SK-N-SH treated with all-trans-retinoic acid at 6 μM for 48 hours (cell line): ENCODE measurements around the gene ASCL4.

Experiments
- ATAC-seq: fragments of 200-7000 bp; cut with Tn5 transposase; 3 replicates; pipeline ENCODE4 v1.9.1; 2020; ENCODE audit warnings: mild to moderate bottlenecking, moderate library complexity
- ARNTL ChIP-seq: fragments of 450-650 bp; formaldehyde crosslinking; IDR thresholded peaks from 2 replicates; pipeline ENCODE4 v1.5.0; 2020; ENCODE audit warnings: low read depth, mild to moderate bottlenecking, moderate library complexity, borderline replicate concordance
- BACH2 ChIP-seq: fragments of 250-450 bp; sonication (Bioruptor Pico); IDR thresholded peaks from 2 replicates; pipeline ENCODE4 v1.9.0; 2021; ENCODE audit warnings: mild to moderate bottlenecking, borderline replicate concordance
- CSDC2 ChIP-seq: fragments of 250-450 bp; sonication (Bioruptor Pico); IDR thresholded peaks from 2 replicates; pipeline ENCODE4 v1.5.0; 2020; ENCODE audit warnings: mild to moderate bottlenecking, moderate library complexity
- ESRRG ChIP-seq: fragments of 250-450 bp; sonication (Bioruptor Pico); IDR thresholded peaks from 2 replicates; pipeline ENCODE4 v1.6.1; 2021; ENCODE audit warnings: mild to moderate bottlenecking
- GLIS3 ChIP-seq: fragments of 250-450 bp; sonication (Bioruptor Pico); IDR thresholded peaks from 2 replicates; pipeline ENCODE4 v1.5.0; 2020; ENCODE audit warnings: mild to moderate bottlenecking, moderate library complexity
- ISL1 ChIP-seq: fragments of 250-450 bp; sonication (Bioruptor Pico); IDR thresholded peaks from 2 replicates; pipeline ENCODE4 v2.1.2; 2022; ENCODE audit warnings: mild to moderate bottlenecking, moderate library complexity
- OSR1 ChIP-seq: fragments of 250-450 bp; sonication (Bioruptor Pico); IDR thresholded peaks from 2 replicates; pipeline ENCODE4 v1.8.0; 2022; ENCODE audit warnings: moderate library complexity, mild to moderate bottlenecking, inconsistent platforms
- POU6F1 ChIP-seq: fragments of 250-450 bp; sonication (Bioruptor Pico); IDR thresholded peaks from 2 replicates; pipeline ENCODE4 v1.8.0; 2021; ENCODE audit warnings: low read depth, mild to moderate bottlenecking, moderate library complexity, borderline replicate concordance
- PPARA ChIP-seq: fragments of 250-450 bp; sonication (Bioruptor Pico); IDR thresholded peaks from 2 replicates; pipeline ENCODE4 v1.5.0; 2020; ENCODE audit warnings: mild to moderate bottlenecking, borderline replicate concordance
- RARB ChIP-seq: fragments of 250-450 bp; sonication (Bioruptor Pico); IDR thresholded peaks from 2 replicates; pipeline ENCODE4 v1.8.0; 2021; ENCODE audit warnings: mild to moderate bottlenecking, moderate library complexity
- SNAI2 ChIP-seq: fragments of 250-450 bp; sonication (Bioruptor Pico); IDR thresholded peaks from 2 replicates; pipeline ENCODE4 v1.5.0; 2020; ENCODE audit warnings: mild to moderate bottlenecking, moderate library complexity
- TCF4 ChIP-seq: fragments of 250-450 bp; sonication (Bioruptor Pico); IDR thresholded peaks from 2 replicates; pipeline ENCODE4 v1.8.0; 2021; ENCODE audit warnings: mild to moderate bottlenecking, moderate library complexity, borderline replicate concordance
- TOX ChIP-seq: fragments of 250-450 bp; sonication (Bioruptor Pico); IDR thresholded peaks from 2 replicates; pipeline ENCODE4 v1.8.0; 2021; ENCODE audit warnings: mild to moderate bottlenecking, moderate library complexity, borderline replicate concordance
- TSHZ2 ChIP-seq: fragments of 250-450 bp; sonication (Bioruptor Pico); IDR thresholded peaks from 2 replicates; pipeline ENCODE4 v1.5.0; 2020; ENCODE audit warnings: mild to moderate bottlenecking, moderate library complexity
- ZC3H10 ChIP-seq: fragments of 250-450 bp; sonication (Bioruptor Pico); IDR thresholded peaks from 2 replicates; pipeline ENCODE4 v1.5.1; 2021; ENCODE audit warnings: mild to moderate bottlenecking, moderate library complexity
- ZNF565 ChIP-seq: fragments of 450-650 bp; formaldehyde crosslinking; conservative IDR thresholded peaks from 2 replicates; pipeline ENCODE4 v1.5.0; 2020; ENCODE audit warnings: low read depth, mild to moderate bottlenecking, moderate library complexity
- ZNF70 ChIP-seq: fragments of 450-650 bp; formaldehyde crosslinking; IDR thresholded peaks from 2 replicates; pipeline ENCODE4 v1.5.0; 2020; ENCODE audit warnings: mild to moderate bottlenecking, moderate library complexity
- TF ChIP-seq, protein P1 (sequence below): fragments of 250-450 bp; sonication (Bioruptor Pico); IDR thresholded peaks from 2 replicates; pipeline ENCODE4 v1.5.1; 2020; ENCODE audit warnings: low read depth, mild to moderate bottlenecking, moderate library complexity
- TF ChIP-seq, protein P2 (sequence below): fragments of 250-450 bp; sonication (Bioruptor Pico); IDR thresholded peaks from 2 replicates; pipeline ENCODE4 v1.8.0; 2020; ENCODE audit warnings: mild to moderate bottlenecking, moderate library complexity, borderline replicate concordance
- TF ChIP-seq, protein P3 (sequence below): fragments of 250-450 bp; sonication (Bioruptor Pico); IDR thresholded peaks from 2 replicates; pipeline ENCODE4 v1.5.1; 2021; ENCODE audit warnings: mild to moderate bottlenecking, moderate library complexity

Gene ASCL4

DNA sequence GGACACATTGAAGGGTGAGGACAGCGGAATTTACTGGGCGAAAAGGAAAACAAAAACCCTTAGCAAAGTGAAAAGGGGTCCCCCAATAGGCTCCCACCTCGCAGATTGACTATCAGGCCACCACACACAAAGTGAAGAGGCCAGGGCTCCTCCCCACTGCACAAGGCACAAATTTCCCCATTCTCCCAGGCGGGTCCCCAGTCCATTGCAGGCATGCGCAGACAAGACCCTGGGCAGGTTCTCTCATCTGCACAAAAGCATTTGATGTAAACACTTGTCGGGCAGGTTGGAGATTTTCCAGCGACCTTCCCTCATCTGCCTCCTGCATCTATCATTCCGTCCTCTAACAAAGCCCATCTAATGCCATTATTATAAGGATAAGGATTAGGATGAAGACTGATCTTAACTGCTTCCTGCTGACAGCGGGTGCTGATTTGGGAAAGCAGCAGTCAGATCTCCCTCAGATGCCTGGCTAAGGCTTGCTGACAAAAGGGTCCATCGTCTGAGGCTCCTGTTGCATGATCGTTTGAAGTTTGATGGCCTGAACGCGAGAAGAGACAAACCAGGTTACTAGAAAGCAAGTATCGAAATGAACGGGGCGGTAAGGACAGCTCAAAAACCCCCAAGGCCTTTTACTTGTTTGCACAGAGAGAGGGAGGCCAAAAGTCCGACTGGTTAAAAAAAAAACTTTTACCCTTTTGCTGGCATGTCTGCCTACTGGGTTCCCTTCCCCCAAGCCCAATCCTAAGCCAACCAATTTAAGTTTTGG, 14.4 kb downstream of the ASCL4 start:
- TF ChIP-seq, protein P1, sequence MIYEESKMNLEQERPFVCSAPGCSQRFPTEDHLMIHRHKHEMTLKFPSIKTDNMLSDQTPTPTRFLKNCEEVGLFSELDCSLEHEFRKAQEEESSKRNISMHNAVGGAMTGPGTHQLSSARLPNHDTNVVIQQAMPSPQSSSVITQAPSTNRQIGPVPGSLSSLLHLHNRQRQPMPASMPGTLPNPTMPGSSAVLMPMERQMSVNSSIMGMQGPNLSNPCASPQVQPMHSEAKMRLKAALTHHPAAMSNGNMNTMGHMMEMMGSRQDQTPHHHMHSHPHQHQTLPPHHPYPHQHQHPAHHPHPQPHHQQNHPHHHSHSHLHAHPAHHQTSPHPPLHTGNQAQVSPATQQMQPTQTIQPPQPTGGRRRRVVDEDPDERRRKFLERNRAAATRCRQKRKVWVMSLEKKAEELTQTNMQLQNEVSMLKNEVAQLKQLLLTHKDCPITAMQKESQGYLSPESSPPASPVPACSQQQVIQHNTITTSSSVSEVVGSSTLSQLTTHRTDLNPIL, result no peak
- no peak for TF ChIP-seq POU6F1
- no peak for TF ChIP-seq TSHZ2 (CRISPR knock-in tag)
- TF ChIP-seq PPARA (CRISPR knock-in tag), result no peak
- TF ChIP-seq ISL1, result no peak
- TF ChIP-seq ZNF70 (CRISPR knock-in tag), result no peak
- no peak for TF ChIP-seq SNAI2 (CRISPR knock-in tag)
- TF ChIP-seq, protein P2, sequence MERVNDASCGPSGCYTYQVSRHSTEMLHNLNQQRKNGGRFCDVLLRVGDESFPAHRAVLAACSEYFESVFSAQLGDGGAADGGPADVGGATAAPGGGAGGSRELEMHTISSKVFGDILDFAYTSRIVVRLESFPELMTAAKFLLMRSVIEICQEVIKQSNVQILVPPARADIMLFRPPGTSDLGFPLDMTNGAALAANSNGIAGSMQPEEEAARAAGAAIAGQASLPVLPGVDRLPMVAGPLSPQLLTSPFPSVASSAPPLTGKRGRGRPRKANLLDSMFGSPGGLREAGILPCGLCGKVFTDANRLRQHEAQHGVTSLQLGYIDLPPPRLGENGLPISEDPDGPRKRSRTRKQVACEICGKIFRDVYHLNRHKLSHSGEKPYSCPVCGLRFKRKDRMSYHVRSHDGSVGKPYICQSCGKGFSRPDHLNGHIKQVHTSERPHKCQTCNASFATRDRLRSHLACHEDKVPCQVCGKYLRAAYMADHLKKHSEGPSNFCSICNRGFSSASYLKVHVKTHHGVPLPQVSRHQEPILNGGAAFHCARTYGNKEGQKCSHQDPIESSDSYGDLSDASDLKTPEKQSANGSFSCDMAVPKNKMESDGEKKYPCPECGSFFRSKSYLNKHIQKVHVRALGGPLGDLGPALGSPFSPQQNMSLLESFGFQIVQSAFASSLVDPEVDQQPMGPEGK (CRISPR knock-in tag), result no peak
- TF ChIP-seq BACH2, result no peak
- no peak for TF ChIP-seq RARB
- TF ChIP-seq, protein P3, sequence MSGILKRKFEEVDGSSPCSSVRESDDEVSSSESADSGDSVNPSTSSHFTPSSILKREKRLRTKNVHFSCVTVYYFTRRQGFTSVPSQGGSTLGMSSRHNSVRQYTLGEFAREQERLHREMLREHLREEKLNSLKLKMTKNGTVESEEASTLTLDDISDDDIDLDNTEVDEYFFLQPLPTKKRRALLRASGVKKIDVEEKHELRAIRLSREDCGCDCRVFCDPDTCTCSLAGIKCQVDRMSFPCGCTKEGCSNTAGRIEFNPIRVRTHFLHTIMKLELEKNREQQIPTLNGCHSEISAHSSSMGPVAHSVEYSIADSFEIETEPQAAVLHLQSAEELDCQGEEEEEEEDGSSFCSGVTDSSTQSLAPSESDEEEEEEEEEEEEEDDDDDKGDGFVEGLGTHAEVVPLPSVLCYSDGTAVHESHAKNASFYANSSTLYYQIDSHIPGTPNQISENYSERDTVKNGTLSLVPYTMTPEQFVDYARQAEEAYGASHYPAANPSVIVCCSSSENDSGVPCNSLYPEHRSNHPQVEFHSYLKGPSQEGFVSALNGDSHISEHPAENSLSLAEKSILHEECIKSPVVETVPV (CRISPR knock-in tag), result no peak
- TF ChIP-seq TCF4 (CRISPR knock-in tag), result no peak
- TF ChIP-seq TOX (CRISPR knock-in tag), result no peak
- TF ChIP-seq CSDC2 (CRISPR knock-in tag), result no peak
- no peak for TF ChIP-seq ZC3H10 (CRISPR knock-in tag)
- no peak for TF ChIP-seq ARNTL (CRISPR knock-in tag)
- TF ChIP-seq GLIS3 (CRISPR knock-in tag), result no peak
- TF ChIP-seq ESRRG, result no peak
- no peak for ATAC-seq

DNA sequence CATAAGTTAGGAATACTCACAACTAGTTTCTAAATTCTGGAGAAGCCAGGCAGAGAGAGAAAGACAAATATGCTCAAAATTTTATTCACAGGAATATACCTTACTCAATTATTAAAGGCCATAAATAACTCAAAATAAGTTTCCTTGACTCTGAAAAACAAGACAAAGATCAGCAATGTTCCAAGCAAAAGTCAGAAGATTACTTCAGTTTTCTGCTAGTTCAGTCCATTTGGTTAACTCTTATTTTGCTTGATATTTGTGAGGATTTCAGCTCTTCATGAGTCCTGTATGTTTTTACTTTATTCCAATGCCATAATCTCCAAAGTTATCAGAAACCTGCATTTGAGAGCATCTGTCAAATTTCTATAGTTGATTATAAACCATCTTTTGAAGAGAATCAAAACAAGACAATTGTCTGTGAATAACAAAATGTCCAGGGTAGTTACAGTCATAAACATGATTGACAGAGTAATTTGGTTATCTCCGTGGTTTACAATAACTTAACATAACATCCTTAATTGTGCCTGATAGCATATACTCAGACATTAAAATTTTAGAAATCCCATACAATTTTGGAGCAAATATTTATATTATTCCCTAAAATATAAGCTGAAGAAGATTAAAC, 17.1 kb downstream of the ASCL4 start:
- ATAC-seq, result no peak
- TF ChIP-seq ZNF565 (CRISPR knock-in tag) (no peak), ISL1 (no peak), TCF4 (CRISPR knock-in tag) (no peak), TSHZ2 (CRISPR knock-in tag) (no peak), ESRRG (no peak), ZNF70 (CRISPR knock-in tag) (no peak), CSDC2 (CRISPR knock-in tag) (no peak), SNAI2 (CRISPR knock-in tag) (no peak), RARB (no peak), OSR1 (CRISPR knock-in tag) (no peak)
- TF ChIP-seq, protein P2 (CRISPR knock-in tag), result no peak
- TF ChIP-seq, protein P1, result no peak
- TF ChIP-seq, protein P3 (CRISPR knock-in tag), result no peak
